Spinal cord (tissue), 10 donors: ENCODE measurements around the gene SLC25A21. TPM values are rescaled to one million over a fixed set of nuclear protein-coding genes. Genes with fewer than 3 reads are reported as not detected.
"Not testable (repeated sequence)": the region's sequence is repeated elsewhere in the genome, so short reads cannot be mapped to it uniquely, and the experiment has no call there.

Source experiments
- DNase-seq, 6 donors: peaks; one replicate each; pipeline versions ENCODE4 v3.0.0 to v3.0.0-alpha.2; 2013 to 2015; ENCODE audit warnings: low spot score in 6 of 6, low read depth in 4 of 6
- H3K27ac ChIP-seq: one replicate; pipeline ENCODE4 v1.5.1; 2013; ENCODE audit warnings: low read depth, low read length, control low read depth
- H3K27me3 ChIP-seq: one replicate; pipeline ENCODE4 v1.6.1; 2013; ENCODE audit warnings: low read length; ENCODE audit not compliant: control insufficient read depth, insufficient read depth
- H3K36me3 ChIP-seq: one replicate; pipeline ENCODE4 v1.6.1; 2013; ENCODE audit warnings: low read length; ENCODE audit not compliant: control insufficient read depth, insufficient read depth
- H3K4me1 ChIP-seq: one replicate; pipeline ENCODE4 v1.6.1; 2013; ENCODE audit warnings: low read length; ENCODE audit not compliant: control insufficient read depth, insufficient read depth
- H3K4me3 ChIP-seq: one replicate; pipeline ENCODE4 v1.5.1; 2013; ENCODE audit warnings: low read depth, low read length, control low read depth
- H3K9me3 ChIP-seq: one replicate; pipeline ENCODE4 v1.6.1; 2013; ENCODE audit warnings: low read length; ENCODE audit not compliant: control insufficient read depth, insufficient read depth
- WGBS: methylation state at CpG from one replicate; pipeline ENCODE4 v1.1.5; 2013; ENCODE audit warnings: missing lambda C conversion rate; ENCODE audit not compliant: insufficient coverage; 5-methylcytosine and 5-hydroxymethylcytosine counted together
- polyA plus RNA-seq, 2 donors: library from polyadenylated mRNA; unstranded; fragments of 120-200 nt; gene quantifications; one replicate each; pipeline ENCODE4 v1.2.1, GENCODE V29; 2013; ENCODE audit not compliant: insufficient read length in 2 of 2
- total RNA-seq, 2 donors: library from RNA; depleted of rRNA in 1 of 2; stranded (reverse); fragments of 120-200 nt in 1 of 2; fragments of >200 nt in 1 of 2; gene quantifications; one replicate each; pipeline versions ENCODE4 v1.2.3 to v1.2.4, GENCODE V29; 2013 to 2014
- donor health status: healthy.

The SLC25A21 gene
- total and polyA plus RNA-seq, 4 donors, result 0.99 to 4.5 (median 2.4) TPM

- Histone ChIP-seq H3K4me3 (no peak overlapping the region), H3K4me1 (no peaks in the 10 kb centered on the region), H3K36me3 (no peaks in the 10 kb centered on the region), H3K9me3 (no peaks in the 10 kb centered on the region), H3K27ac (no peak overlapping the region), H3K27me3 (no peaks in the 10 kb centered on the region)
- 88% methylated on average over 1 of the region's 1 CpG for WGBS
- DNase-seq, result no peak
Measured at GRCh38 chr14:37147310-37147880, 25.0 kb downstream of the SLC25A21 start.

- 100% methylated on average over 1 of the region's 1 CpG for WGBS
- not testable (repeated sequence) for H3K4me1 ChIP-seq, DNase-seq, H3K36me3 ChIP-seq, H3K9me3 ChIP-seq, H3K27ac ChIP-seq, H3K4me3 ChIP-seq, H3K27me3 ChIP-seq
Measured at GRCh38 chr14:37146438-37146837, 26.0 kb downstream of the SLC25A21 start.

- no peak for DNase-seq
- H3K27me3 ChIP-seq, result no peaks in the 10 kb centered on the region
- H3K27ac ChIP-seq, result no peak overlapping the region
- no peaks in the 10 kb centered on the region for H3K9me3 ChIP-seq
- no peaks in the 10 kb centered on the region for H3K4me1 ChIP-seq
- H3K4me3 ChIP-seq, result no peak overlapping the region
- no peaks in the 10 kb centered on the region for H3K36me3 ChIP-seq
Measured at GRCh38 chr14:37145395-37145794, 27.0 kb downstream of the SLC25A21 start.

GRCh38 chr14:37144729-37145363, 27.6 kb downstream of the SLC25A21 start:
- no peak for DNase-seq
- Histone ChIP-seq H3K4me1 (no peaks in the 10 kb centered on the region), H3K27me3 (no peaks in the 10 kb centered on the region), H3K36me3 (no peaks in the 10 kb centered on the region), H3K9me3 (no peaks in the 10 kb centered on the region), H3K4me3 (no peak overlapping the region), H3K27ac (no peak overlapping the region)
- 100% methylated on average over 1 of the region's 3 CpGs for WGBS

GRCh38 chr14:37143475-37143874, 28.9 kb downstream of the SLC25A21 start:
- Histone ChIP-seq H3K4me1 (no peaks in the 10 kb centered on the region), H3K27ac (no peak overlapping the region), H3K27me3 (no peaks in the 10 kb centered on the region), H3K9me3 (no peaks in the 10 kb centered on the region), H3K4me3 (no peak overlapping the region), H3K36me3 (no peaks in the 10 kb centered on the region)
- WGBS, result 83% methylated on average over 1 of the region's 2 CpGs
- DNase-seq, result no peak

GRCh38 chr14:37142835-37143401, 29.5 kb downstream of the SLC25A21 start:
- no peaks in the 10 kb centered on the region for H3K9me3 ChIP-seq
- H3K27me3 ChIP-seq, result no peaks in the 10 kb centered on the region
- no peaks in the 10 kb centered on the region for H3K36me3 ChIP-seq
- peak in 1 of 6 donors; percentile 21 for DNase-seq
- no peak overlapping the region for H3K27ac ChIP-seq
- no peak overlapping the region for H3K4me3 ChIP-seq
- H3K4me1 ChIP-seq, result no peaks in the 10 kb centered on the region
- 60% methylated on average over 3 of the region's 3 CpGs for WGBS

GRCh38 chr14:37140176-37140575, 32.2 kb downstream of the SLC25A21 start:
- Histone ChIP-seq H3K27ac (no peak overlapping the region), H3K27me3 (no peaks in the 10 kb centered on the region), H3K9me3 (no peaks in the 10 kb centered on the region), H3K36me3 (no peaks in the 10 kb centered on the region), H3K4me3 (no peak overlapping the region), H3K4me1 (no peaks in the 10 kb centered on the region)
- no peak for DNase-seq
- WGBS, result no CpG with 5 or more reads among the region's 2 CpGs

GRCh38 chr14:37139710-37140109, 32.7 kb downstream of the SLC25A21 start:
- H3K4me1 ChIP-seq, result no peaks in the 10 kb centered on the region
- no peak overlapping the region for H3K4me3 ChIP-seq
- no peaks in the 10 kb centered on the region for H3K9me3 ChIP-seq
- DNase-seq, result no peak
- WGBS, result no CpG with 5 or more reads among the region's 3 CpGs
- no peak overlapping the region for H3K27ac ChIP-seq
- no peaks in the 10 kb centered on the region for H3K36me3 ChIP-seq
- no peaks in the 10 kb centered on the region for H3K27me3 ChIP-seq

- Histone ChIP-seq H3K4me1 (no peaks in the 10 kb centered on the region), H3K27me3 (no peaks in the 10 kb centered on the region), H3K36me3 (no peaks in the 10 kb centered on the region), H3K4me3 (no peak overlapping the region), H3K27ac (no peak overlapping the region), H3K9me3 (no peaks in the 10 kb centered on the region)
- no CpG with 5 or more reads among the region's 2 CpGs for WGBS
- no peak for DNase-seq
Measured at GRCh38 chr14:37138898-37139297, 33.5 kb downstream of the SLC25A21 start.

GRCh38 chr14:37133284-37133913, 39.0 kb downstream of the SLC25A21 start:
- no peaks in the 10 kb centered on the region for H3K36me3 ChIP-seq
- no peaks in the 10 kb centered on the region for H3K4me1 ChIP-seq
- DNase-seq, result no peak
- H3K27ac ChIP-seq, result no peak overlapping the region
- H3K9me3 ChIP-seq, result no peaks in the 10 kb centered on the region
- H3K4me3 ChIP-seq, result no peak overlapping the region
- 95% methylated on average over 3 of the region's 3 CpGs for WGBS
- H3K27me3 ChIP-seq, result no peaks in the 10 kb centered on the region
